Measurements from ENCODE around the gene SHF. TPM values are rescaled to one million over a fixed set of nuclear protein-coding genes. Genes with fewer than 3 reads are reported as not detected.

Gene SHF
- total RNA-seq, 1 donor from 2014 or later, result 24.1 TPM

- DNase-seq (ENCODE audit: low spot score), result no peak
Measured at GRCh38 chr15:45169608-45170480, 17.9 kb downstream of the SHF start.

- DNase-seq (ENCODE audit: low spot score), result no peak
Measured at GRCh38 chr15:45168751-45169551, 18.8 kb downstream of the SHF start.

- no peak for DNase-seq (ENCODE audit: low spot score)
Measured at GRCh38 chr15:45168286-45168685, 19.5 kb downstream of the SHF start.

- no peak for DNase-seq (ENCODE audit: low spot score)
Measured at GRCh38 chr15:45167631-45168205, 20.0 kb downstream of the SHF start.

GRCh38 chr15:45166834-45167630 is 20.7 kb downstream of the SHF start:
- DNase-seq (ENCODE audit: low spot score), result peak; percentile 96

- no peak for DNase-seq (ENCODE audit: low spot score)
Measured at GRCh38 chr15:45165536-45165935, 22.2 kb downstream of the SHF start.

- DNase-seq (ENCODE audit: low spot score), result no peak
Measured at GRCh38 chr15:45164914-45165313, 22.9 kb downstream of the SHF start.

GRCh38 chr15:45163508-45163856 is 24.3 kb downstream of the SHF start:
- no peak for DNase-seq (ENCODE audit: low spot score)

GRCh38 chr15:45162771-45163507 is 24.8 kb downstream of the SHF start:
- DNase-seq (ENCODE audit: low spot score), result peak; percentile 86

- no peak for DNase-seq (ENCODE audit: low spot score)
Measured at GRCh38 chr15:45161666-45162065, 26.1 kb downstream of the SHF start.

- DNase-seq (ENCODE audit: low spot score), result peak; percentile 86
Measured at GRCh38 chr15:45157974-45158373, 29.8 kb downstream of the SHF start.

- peak; percentile 54 for DNase-seq (ENCODE audit: low spot score)
Measured at GRCh38 chr15:45156744-45157455, 30.9 kb downstream of the SHF start.

- no peak for DNase-seq (ENCODE audit: low spot score)
Measured at GRCh38 chr15:45155739-45156138, 32.0 kb downstream of the SHF start.

- no peak for DNase-seq (ENCODE audit: low spot score)
Measured at GRCh38 chr15:45151998-45152828, 35.6 kb downstream of the SHF start.

- DNase-seq (ENCODE audit: low spot score), result no peak
Measured at GRCh38 chr15:45150997-45151396, 36.8 kb downstream of the SHF start.

GRCh38 chr15:45150481-45150880 is 37.3 kb downstream of the SHF start:
- no peak for DNase-seq (ENCODE audit: low spot score)

GRCh38 chr15:45149060-45149459 is 38.7 kb downstream of the SHF start:
- DNase-seq (ENCODE audit: low spot score), result peak; percentile 39

GRCh38 chr15:45148076-45149059 is 39.4 kb downstream of the SHF start:
- no peak for DNase-seq (ENCODE audit: low spot score)
